Smooth muscle cell of the brain vasculature (primary cell): Measurements from ENCODE around the gene ABCA2.
"Not testable (repeated sequence)": the region's sequence is repeated elsewhere in the genome, so short reads cannot be mapped to it uniquely, and the experiment has no call there.

ENCODE experiments used
- DNase-seq: peaks from one replicate; pipeline ENCODE4 v3.0.0-alpha.2; 2012; ENCODE audit warnings: low read depth, low spot score

The ABCA2 gene

DNA sequence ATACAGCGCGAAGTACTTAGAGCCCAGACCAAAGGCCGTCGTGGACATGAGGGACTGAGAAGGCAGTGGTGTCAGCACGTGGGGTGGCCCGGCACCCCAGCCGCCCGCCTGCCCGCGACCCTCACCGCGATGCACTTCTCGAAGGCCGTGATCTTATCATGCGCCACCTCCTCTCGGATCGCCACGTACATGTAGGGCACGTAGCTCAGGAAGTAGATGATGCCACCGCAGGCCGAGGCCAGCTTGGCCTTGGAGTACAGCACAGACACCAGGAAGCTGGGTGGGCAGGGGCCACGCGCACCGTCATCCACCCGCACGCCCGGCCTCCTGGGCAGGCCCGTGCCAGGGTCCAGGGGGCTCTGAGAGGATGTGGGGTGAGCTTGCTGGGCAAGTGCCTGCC lies 11.0 kb downstream of the ABCA2 start:
- no peak for DNase-seq

DNA sequence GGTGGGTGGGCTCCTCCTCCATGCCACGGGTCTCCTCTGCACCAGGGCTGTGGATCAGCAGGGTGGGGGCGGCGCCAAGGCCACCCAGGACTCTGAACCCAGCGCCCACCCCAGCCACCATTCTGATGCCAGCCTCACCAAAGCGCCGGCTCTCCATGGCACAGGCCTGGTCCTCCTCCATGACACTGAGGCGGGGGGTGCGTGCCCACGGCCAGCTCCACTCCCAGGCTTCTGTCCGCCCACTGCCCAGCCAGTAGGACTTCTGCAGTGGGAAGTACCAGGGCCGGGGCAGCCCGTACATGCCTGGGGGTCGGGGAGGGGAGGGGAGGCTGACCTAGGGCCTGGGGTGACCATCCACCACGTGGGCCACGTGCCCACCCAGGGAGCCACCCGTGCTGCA lies 11.6 kb downstream of the ABCA2 start:
- no peak for DNase-seq

DNA sequence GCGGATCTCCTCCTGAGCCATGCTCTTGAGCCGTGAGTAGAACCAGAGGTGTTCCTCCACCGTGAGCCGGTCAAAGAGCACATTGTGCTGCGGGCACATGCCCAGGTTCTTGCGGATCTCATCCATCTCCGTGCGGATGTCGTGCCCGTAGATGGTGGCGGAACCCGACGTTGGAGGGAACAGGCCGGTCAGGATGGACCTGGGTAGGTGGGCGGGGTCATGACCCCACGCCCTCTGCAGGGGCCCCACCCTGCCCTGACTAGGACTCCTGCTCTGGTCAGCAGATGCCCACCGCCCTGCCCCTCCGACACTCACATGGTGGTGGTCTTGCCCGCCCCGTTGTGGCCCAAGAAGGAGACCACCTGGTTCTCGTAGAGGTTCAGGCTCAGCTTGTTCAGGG lies 12.1 kb downstream of the ABCA2 start:
- DNase-seq, result no peak

DNA sequence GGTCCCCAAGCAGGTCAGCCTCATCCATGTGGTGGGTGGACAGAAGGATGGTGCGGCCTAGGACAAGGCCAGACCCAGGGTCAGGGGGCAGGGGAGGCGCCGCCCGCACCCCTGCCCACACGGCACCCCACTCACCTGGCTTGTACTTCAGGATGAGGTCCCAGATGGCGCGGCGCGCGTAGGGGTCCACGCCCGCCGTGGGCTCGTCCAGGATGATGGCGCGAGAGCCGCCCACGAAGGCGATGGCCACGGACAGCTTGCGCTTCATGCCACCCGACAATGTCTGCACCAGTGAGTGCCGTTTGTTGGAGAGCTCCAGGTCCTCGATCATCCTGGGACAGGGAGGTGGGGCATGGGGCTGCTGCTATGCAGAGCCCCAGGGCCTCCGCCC lies 12.5 kb downstream of the ABCA2 start:
- DNase-seq, result no peak

DNA sequence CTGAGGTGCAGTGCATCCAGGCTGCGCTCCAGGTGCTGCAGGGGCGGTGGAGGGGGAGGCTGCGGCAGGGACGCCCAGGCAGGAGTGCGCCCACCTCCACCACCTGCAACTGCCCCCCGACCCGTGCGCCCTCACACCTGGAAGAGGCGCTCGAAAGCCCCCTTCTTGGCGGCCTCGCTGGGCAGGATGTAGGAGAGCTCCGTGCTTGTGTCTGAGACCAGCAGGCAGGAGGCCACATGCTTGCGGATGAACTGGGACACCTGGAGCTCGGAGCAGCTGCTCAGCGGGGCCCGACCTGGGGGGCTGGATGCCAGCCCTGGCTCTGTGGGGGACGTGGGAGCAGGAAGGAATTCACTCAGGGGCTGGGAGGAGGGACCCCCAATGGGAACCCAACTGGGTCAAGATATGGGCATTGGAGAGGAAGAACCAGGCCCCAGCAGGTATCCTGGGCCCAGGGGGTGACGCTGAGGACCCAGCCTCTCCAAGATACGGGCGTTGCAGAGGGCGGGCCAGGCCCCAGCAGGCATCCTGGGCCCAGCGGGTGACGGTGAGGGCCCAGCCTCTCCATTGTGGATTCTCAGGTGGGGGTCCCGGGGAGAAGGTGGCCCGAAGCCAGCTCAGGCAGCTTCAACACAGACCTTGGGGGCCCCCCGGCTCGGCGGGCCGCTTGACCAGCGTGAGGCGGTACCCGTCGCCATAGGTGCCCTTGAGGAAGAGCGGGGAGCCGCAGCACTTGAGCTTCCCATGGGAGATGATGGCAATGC lies 13.1 kb downstream of the ABCA2 start:
- no peak for DNase-seq

DNA sequence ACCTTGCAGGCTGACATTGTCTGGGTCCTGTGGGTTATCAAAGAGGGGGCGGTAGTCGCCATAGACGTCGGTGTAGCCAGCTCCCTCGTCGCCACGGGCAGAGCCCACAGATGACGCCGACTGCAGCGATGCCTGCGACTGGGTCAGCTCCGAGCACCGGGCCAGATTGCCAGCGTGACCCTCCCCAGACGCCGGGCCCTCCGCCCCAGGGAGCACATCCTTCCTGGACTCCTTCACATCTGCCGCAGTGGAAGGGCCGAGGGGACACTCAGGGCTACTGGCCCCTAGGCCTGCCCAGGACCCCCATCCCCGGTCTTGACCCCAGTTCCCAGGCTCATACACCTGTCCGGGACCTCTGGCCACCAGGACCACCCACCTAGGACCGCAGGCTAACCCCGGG lies 13.9 kb downstream of the ABCA2 start:
- DNase-seq, result no peak

DNA sequence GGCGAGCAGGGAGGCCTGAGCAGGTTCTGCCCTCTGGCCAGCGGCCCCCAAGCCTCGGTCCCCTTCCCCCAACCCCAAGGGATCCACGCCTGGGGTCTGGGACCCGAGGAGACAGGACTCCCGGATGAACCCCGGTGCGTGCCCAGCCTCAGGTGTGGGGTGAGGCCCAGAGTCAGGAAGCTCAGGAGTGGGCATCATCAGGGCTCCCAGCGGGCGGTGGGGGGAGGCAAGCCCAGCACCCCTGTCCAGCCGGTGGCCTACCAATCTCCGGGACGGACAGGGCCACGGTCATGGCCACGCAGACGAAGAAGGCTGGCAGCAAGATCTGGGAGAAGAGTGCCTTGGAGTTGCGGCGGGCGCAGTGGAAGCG lies 14.5 kb downstream of the ABCA2 start:
- no peak for DNase-seq

DNA sequence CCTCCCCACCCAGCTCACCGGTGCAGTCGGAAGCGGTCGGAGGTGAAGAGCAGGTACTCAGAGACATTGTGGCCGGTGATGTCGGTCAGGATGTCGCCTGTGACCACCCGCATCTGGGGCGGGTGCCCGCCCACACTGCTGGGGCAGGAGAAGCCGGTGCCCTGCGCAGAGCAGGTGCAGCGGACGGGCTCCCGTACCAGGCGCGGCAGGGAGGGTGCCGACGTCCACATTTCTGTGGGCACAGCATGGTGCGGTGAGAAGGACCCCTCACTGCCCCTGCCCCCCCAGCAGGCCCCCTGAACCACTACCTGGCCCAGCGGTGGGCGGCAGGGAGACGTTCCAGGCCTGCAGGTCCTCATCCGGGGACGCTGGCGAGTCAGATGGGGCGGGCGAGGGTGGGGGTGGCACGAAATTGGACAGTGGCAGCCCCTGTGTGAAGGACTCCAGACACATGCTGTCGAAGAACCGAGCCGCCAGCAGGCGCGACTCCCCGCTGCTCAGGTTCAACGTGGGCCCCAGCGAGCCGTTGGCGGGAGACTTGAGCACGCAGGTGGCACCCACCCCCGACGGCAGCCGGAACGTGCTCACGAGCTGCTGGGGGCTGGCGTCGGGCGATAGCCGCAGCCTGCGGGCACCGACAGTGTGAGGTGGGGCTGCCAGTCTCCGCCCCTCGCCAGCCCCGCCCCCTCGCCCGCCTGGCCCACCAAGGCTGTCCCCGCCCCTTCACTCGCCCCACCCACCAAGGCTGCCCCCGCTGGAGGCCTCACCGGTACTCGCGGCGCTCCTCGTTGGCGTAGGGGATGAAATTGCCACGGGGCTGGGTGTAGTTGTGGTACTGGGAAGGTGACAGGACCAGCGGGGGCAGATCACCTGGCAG lies 15.1 kb downstream of the ABCA2 start:
- DNase-seq, result no peak

DNA sequence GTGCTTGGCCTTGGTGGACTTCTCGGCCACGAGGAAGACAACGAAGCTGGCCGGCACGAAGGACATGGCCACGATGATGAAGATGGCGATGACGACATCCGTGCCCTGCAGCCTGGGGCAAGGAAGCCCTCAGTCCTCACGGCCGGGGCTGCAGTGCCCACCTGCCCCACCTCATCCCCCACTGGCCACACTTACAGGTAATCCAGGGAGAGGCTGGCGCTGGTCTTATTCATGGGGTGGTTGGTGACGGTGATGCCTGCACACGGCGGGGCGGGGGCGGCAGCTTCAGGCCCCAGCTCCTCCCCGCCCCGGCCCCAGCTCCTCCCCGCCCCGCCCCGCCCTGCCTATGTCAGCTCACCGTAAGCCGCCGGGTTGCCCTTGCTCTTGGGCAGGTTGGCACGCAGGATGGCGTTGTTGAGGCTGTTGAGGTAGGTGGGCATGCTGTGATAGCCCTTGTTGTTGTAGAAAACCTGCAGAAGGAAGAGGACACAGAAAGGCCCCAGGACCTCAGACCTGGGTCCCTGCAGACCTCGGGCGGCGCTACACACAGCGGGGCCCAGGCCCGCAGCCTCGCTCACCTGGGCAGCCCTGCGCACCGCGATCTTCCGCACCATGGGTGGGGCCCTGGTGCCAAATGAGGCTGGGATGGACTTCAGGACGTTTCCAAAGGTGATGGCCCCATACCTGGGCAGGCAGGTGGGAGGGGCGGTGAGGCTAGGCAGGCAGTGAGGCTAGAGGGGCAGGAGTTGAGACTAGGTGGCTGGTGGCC lies 15.9 kb downstream of the ABCA2 start:
- no peak for DNase-seq

DNA sequence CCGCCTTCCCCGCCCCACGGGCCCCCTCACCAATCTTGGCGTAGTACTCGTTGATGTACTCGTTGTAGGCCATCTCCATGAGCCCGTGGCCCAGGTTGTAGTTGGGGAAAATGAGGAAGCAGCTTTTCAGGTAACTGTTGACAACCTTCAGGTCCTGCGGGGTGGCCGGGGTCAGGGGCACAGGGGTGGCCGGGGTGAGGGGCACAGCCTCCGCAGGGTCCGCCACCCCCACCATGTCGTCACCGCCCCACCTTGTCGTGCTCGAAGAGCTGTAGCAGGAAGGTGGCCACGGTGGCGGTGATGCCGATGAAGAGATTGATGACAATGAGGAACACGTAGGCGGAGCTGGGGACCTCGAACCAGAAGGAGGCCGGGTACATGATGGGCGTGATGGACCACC lies 16.9 kb downstream of the ABCA2 start:
- no peak for DNase-seq

DNA sequence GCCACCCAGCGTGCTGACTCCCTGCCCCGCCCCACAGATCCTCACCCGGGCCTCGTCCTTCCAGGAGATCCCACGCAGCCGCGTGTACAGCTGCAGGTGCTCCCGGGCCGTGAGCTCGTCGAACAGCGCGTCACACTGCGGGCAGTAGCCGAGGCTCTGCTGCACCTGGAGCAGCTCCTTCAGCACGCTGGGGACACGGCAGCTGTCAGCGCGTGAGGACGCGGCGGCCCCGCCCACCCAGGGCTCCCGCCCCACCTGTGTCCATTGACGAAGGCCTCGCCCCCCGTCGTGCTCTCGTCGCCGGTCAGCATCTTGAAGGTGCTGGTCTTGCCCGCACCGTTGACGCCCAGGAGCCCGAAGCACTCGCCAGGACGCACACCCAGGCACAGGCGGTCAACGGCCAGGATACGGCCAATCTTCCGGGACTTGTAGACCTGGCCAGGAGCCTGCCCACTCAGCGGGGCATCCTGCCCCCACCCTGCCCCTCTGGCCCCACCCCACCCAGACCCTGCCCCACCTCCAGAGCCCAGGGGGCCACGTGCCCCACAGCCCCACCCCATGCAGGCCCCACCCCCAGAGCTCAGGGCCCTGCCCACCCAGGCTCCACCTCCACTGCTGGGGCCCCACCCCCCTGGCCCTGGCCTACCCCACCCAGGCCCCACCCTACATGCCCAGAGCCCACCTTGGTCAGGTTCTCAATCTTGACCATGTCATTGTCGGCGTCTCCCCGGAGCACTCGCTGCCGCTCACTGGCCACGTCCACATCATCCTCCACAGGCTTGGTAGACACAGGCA lies 17.9 kb downstream of the ABCA2 start:
- no peak for DNase-seq

DNA sequence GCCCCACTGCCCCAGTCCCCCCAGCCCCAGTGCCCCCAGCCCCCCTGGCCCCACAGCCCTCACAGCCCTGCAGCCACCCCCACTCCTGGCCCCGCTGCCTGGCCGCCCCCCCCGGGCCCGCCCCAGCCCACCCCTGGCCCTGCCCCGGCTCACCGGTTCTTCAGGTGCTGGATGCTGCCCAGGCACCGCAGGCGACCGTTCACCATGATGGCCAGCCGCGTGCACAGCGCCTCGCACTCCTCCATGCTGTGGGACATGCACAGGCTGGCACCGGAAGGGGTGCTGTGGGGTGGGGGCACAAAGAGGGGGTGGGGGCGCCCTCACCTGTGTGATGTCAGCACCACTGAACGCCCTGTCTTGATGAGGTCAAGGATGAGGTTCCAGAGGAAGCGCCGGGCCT lies 18.8 kb downstream of the ABCA2 start:
- no peak for DNase-seq

DNA sequence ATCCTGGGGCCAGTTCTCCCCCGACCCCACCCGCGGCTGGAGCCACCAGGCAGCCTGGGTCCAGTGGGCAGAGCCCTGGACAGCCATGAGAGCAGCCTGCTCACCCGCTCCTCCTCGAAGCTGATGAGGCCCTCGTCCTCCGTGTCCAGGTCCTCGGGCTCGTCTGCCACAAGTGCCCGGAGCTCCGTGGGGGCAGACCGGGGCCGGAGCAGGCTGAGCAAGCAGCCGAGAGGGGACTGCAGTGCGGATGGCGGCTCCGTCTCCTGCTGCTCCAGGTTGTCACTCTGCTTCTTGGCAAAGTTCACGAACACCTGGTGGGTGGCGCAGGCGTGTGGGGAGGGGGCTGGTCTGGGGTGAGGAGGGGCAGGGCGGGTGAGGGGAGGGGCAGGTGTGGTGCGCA lies 19.7 kb downstream of the ABCA2 start:
- DNase-seq, result no peak

DNA sequence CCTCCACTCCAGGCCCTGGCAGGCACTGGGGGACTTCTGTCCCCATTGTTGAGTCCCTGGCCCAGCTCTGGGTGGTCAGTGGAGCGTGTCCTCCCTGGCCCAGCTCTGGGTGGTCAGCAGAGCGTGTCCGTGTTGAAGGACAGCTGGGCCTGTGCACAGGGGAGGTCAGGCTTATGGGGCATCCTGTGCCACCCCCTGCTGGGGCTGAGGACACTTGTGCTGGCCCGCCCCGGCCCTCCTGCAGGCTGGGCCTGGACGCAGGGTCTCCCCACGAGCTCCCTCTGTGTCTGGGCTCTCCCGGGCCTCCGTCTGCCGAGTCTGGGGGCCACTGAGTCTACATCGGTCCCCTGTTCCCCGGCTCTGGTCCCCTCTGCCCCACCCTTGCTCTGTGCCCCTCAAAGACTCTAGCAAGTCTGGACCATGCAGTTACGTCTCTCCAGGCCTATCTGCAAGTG lies 20.2 kb downstream of the ABCA2 start:
- DNase-seq, result no peak

DNA sequence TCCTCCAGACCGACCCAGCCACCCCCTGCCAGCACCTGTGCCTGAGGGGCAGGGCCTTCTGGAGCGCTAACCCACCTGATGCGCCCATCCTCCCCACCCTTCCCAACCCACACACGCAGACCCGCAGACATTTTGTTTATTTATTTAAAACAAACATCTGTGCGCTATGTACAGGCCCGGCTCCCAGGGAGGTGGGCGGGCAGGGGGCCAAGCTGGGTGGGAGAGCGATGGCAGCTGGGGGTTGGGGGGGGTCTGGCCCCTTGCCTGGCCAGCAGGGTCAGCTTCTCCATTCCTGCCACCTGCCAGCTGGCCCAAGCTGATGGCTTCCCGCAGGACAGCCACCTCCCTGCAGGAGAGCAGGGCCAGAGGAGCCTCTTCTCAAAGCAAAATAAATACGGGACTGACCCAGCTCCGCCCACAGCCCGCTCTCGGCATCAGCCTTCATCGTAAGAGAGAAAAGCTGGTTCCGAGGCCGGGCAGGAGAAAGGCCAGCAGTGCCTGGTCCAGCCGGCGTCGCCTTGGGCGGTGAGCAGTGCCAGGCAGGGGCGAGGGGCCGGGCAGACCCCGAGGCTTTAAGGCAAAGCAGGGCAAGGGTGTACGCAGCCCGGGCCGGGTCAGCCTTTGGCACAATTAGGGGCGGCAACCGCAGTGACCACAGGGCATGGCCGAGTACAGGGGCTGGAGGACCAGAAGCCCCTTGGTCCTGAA lies 20.8 kb downstream of the ABCA2 start:
- peak; percentile 49 for DNase-seq

DNA sequence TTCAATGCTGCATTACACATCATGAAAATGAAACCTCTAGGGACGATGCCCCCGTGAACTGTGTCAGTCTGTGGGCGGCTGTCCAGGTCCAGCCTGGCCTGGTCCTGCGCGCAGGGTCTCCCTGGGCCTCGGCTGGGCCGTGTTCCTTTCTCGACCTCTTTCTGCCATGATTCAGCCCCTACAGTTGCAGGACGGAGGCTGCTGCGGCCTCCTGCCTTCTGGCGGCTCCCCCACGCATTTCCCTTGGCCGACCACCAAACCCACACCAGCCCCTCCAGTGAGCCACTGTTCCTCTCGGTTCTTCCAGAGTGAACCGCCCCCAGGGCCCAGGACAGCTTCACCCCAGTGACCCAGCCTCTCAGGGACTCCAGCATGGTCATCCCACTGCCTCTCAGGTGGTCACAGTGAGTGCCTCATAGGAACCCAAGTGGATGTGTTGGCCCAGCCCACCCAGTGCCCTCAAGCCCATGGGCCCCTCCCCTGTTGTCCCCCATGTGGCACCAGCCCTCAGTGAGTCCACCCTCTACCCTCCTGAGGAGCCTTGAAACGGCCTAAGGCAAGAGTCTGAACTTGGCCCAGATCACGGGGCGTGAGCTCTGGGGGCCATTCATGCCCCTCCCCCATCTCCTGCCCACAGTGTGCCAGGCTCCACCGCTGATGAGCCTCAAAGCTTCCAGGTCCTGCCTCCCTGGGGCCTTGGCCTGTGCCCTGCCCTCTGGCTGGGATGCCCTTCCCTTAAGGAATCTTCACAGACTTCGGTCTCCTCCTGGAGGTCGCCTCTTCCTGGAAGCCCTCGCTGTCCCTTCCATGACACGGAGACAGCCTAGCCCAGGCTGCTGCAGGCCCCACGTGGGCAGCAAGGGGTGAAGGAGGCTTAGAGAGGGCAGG lies 21.7 kb downstream of the ABCA2 start:
- DNase-seq, result no peak

DNA sequence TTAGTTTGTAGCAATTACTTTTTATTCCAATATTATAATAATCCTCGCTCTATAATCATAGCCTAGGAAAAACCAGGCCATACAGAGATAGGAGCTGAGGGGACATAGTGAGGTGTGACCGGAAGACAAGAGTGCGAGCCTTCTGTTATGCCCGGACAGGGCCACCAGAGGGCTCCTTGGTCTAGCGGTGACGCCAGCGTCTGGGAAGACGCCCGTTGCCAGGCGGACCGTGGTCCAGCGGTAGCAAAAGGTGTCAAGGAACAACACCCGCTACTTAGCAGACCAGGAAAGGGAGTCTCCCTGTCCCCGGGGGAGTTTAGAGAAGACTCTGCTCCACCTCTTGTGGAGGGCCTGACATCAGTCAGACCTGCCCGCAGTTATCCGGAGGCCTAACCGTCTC lies 23.8 kb downstream of the ABCA2 start:
- DNase-seq, result not testable (repeated sequence)

DNA sequence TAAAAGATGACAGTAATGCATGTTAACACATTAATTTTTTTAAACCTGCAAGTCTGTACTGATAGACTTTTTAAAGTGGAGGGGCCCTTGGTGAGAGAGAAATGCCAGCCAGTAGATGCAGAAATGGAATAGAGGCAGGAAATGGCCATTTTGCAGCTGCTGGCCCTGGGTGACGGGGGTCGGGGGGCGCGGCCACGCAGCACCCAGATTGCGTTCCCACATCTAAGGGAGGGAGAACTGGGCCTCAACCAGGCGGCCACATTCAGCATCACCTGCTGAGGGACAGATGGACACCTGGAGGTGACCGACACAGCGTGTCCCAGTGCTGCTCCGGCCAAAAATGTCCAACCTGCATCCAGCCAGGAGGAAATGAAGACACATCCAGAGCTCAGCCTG lies 25.4 kb downstream of the ABCA2 start:
- DNase-seq, result no peak

DNA sequence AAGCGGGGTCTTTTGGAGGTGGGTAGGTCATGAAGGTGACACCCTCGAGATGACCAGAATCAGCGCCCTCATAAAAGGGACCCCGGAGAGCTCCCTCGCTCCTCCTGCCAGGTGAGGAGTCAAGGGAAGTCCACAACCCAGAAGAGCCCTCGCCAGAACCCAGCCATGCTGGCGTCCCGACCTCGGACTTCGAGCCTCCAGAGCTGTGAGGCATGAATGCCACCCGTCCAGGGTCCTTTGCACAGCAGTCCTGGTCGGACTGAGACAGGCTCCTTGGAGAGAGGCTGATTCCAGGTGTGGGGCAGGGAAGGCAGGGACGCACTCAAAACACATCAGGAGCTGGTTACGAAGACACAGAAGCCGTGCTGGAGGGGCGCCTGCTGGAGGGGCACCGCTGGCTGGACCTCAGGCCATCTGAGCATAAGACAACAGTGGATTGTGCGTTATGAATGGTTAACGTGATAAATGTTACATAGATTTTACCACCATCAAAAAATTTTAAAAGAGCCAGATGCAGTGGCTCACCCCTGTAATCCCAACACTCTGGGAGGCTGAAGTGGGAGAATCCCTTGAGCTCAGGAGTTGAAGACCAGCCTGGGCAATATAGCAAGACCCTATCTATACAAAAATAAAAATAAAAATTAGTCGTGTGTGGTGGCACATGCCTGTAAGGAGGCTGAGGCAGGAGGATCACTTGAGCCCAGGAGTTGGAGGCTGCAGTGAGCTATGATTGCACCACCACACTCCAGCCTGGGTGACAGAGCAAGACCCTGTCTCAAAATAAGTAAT lies 26.0 kb downstream of the ABCA2 start:
- DNase-seq, result no peak
